HG02588 (cell line): ENCODE results near the gene SDSL.

Experiments
- ATAC-seq: cut with Tn5 transposase; IDR thresholded peaks from one replicate; pipeline ENCODE4 v1.9.1; 2021; ENCODE audit warnings: mild to moderate bottlenecking, moderate library complexity; ENCODE audit not compliant: unreplicated experiment

Gene SDSL, protein sequence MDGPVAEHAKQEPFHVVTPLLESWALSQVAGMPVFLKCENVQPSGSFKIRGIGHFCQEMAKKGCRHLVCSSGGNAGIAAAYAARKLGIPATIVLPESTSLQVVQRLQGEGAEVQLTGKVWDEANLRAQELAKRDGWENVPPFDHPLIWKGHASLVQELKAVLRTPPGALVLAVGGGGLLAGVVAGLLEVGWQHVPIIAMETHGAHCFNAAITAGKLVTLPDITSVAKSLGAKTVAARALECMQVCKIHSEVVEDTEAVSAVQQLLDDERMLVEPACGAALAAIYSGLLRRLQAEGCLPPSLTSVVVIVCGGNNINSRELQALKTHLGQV

DNA sequence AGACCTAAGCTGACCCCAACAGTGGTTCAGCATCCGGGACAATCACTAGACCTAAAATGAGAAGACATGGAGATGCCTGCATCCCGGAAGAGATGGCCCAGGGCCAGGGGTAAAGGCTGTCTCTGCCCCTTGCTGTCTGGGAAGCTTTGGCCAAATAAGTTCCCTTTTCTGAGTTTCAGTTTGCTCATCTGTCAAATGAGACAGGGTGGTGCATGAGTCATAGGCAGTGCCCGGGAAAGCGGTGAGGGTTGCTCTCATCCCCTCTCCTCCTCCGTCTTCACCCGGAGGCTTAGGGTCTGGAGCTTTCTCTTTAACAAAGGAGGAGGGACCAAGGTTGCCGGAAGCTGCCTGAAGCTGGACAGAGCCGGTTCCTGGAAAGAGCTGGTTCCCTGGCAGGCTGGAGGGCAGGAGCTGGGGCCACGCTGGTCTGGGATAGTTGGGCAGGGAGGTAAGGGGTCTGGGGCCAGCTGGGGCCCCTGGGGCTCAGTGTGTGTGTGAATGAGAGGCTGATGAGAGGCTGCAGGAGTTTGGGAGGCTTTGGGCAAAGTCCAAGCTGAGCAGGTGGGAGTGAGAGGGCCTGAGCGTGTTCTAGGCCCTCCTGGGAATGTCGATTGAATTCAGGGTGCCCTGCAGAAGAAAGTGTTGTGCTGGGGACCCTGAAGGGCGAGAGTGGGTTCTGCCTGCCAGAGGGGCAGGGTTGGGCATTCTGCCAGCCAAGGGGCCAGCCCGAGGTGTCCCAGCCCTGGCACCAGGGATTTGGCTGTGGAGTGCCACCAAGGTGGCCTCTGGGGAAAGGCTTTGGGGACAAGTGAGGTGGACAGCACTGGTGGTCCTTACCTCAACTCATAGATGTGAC, at the start of gene SDSL:
Gene SDSL (plus strand): TSS at position 351 of the 856 bp plus-strand sequence. CDS start 5,603 bp downstream, outside the sequence.
- peak; percentile 88 for ATAC-seq

DNA sequence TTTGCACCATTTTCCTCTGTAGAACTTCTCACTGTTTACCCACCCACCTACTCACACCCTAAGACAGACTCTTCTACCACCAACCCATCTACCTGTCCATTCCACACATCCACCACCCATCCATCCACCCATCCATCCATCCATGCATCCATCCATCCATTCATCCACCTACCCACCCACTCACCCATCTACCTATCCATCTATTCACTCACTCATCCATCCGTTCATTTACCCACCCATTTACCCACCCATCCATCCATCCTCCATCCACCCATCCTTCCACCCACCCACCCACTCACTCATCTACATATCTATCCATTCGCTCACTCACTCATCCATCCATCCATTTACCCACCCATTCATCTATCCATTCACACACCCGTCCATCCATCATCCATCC, 48.7 kb upstream of the SDSL start:
- no peak for ATAC-seq

DNA sequence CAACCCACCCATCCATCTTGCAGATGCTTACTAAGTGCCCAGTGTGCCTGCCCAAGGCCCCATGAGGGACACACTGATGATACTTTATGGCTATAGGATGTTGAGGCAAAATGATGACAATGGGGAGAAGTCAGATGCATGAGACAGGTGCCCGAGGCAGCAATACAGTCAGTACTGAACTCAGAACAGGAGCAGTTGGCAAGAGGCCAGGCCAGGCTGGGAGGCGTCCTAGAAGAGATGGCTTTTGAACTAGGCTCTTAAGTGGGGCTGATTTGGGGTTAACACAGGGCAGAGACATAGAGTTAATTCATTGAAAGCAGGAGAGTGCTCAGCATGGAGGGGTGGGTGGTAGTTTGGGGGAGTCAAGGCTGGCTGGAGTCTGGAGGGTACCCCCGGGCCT, 48.2 kb upstream of the SDSL start:
- ATAC-seq, result no peak

DNA sequence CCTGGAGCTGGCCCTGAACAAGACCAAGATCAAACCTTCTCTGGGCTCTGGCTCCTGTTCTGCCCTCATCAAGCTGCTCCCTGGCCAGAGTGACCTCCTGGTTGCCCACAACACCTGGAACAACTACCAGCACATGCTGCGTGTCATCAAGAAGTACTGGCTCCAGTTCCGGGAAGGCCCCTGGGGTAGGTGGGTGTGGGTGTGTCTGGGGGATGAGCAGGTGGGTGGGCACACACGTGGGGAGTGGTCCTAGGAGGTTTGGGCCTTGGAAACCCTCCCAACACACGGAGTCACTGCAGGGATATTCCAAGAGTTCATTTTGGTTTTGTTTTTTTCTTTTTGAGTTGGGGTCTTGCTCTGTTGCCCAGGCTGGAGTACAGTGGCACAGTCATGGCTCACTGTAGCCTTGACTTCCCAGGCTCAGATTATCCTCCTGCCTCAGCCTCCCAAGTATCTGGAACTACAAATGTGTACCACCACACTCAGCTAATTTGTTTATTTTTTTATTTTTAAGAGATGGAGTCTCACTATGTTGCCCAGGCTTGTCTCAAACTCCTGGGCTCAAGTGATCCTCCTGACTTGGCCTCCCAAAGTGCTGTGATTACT, 47.3 kb upstream of the SDSL start:
- no peak for ATAC-seq

DNA sequence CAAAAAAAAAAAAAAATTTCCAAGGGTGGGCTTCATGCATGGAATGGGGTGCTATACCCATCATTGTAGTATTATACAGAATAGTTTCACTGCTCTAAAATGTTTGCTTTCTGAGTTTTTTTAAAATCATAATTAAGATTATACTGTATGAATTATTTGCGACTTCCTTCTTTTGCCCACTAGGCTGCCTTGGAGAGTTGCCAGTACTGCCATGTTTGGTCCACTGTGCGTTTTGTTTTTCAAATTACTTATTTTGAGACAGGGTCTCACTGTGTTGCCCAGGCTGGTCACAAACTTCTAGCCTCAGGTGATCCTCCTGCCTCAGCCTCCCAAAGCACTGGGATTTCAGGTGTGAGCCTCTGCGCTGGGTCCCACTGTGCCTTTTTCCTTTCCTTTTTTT, 43.9 kb upstream of the SDSL start:
- ATAC-seq, result no peak

DNA sequence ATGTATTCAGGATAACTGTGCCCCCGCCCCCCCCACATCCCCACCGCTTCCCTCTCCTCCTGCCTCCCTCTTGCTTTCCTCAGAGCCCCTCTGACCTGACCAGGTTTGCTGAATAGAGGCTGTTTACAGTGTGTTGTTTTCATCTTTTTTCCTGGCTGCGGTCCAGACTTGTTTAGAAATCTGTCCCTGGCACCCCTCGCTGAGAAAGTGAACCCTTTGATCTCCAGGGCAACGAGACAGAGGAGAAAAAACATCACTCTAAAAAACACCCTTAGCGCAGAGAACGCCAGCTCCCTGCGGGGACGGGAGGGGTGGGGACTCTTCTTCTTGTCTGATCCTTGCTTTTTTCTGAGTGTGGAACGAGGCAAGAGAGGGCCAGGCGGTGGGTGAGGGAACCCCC, 41.0 kb upstream of the SDSL start:
- ATAC-seq, result no peak

DNA sequence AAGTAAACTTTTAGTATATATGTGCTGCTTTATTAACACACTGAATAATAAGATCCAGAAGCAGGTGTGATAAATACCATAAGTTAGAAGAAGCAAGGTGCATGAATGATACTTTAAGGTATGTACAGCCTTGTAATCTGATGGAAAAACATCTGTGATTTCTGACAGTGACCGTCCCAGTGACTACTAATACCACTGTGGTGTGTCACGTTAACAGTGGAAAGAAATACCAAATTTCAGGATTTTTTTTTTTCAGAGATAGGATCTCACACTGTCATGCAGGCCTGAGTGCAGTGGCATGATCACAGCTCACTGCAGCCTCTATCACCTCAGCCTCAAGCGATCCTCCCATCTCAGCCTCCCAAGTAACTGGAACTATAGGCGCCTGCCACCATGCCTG, 40.0 kb upstream of the SDSL start:
- ATAC-seq, result no peak

DNA sequence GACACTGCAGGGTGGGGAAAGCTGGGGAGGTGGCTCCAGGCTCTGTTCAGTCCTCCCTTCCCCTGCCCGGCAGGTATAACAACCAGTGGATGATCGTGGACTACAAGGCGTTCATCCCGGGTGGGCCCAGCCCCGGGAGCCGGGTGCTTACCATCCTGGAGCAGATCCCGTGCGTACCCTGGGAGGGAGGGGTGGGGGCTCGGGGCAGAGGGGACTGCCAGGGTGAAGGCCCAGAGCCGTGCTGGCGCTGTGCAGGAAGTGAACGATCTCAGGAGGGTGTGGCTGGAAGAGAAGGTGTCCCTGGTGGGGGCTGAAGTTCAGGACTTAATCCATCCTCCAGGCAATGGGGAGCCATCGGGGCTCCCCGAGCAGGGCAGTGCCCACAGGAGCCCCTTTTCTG, 37.4 kb upstream of the SDSL start:
- ATAC-seq, result no peak

DNA sequence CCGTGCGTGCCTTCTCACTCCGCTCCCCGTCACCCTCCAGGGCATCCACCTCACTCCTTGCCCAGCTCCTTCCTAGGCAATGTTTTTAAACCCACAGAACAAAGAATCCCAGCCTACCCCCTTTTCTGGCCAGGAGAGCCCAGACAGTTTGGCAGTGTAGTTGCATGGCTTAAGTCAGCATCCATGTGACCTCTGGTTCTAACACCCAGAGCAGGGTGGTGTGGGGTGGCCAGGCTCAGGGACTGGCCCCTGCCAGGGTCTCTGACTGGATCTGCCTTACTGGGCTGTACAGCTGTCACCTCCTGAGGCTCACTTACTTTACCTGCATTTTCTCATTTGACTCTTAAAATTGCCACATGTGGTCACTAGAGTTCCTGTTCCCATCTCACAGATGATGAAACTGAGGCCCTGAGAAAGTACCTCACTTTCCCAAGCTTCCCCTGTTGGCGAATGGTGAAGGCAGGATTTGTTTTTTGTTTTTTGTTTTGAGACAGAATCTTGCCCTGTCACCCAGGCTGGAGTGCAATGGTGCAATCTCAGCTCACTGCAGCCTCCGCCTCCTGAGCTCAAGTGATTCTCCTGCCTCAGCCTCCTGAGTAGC, 36.8 kb upstream of the SDSL start:
- no peak for ATAC-seq

DNA sequence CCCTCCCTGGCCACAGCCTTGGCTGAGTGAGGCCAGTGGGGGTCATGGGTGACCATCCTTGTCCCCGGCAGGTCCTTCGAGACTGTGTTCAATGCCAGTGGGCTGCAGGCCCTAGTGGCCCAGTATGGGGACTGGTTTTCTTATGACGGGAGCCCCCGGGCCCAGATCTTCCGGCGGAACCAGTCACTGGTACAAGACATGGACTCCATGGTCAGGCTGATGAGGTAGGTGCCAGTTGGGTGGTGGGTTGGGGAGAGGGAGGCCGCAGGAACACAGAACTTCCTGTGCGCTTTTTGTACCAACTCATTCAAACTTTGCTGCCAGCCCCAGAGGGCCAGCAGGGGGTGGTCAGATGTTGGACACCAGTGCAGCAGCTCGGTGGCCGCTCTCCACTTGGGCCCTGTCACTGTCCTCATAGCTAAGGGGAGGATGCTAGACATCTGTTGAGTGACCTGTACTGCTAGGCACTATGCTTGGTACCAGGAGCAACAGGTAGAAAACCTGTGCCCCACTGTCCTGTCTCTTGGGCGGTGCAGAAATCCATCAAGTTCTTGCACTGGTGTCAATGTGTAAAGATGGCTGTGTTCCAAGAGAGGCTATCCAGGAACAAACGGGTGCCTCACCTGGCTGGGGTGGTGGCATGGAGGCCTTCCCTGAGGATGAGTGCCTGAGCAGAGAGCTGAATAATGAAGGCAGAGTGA, 35.2 kb upstream of the SDSL start:
- no peak for ATAC-seq

DNA sequence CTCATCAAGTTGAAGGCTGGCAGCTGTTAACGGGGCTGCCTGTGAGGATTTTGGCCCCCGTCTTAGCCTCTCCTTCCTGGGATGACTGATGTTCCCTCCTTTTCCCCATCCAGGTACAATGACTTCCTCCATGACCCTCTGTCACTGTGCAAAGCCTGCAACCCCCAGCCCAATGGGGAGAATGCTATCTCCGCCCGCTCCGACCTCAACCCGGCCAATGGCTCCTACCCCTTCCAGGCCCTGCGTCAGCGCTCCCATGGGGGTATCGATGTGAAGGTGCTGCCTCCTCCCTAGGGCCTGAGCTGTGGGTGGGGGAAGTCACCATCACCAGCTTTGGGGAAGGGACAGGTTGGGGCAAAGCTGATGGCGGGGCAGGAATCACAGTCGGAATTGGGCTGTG, 34.5 kb upstream of the SDSL start:
- no peak for ATAC-seq

DNA sequence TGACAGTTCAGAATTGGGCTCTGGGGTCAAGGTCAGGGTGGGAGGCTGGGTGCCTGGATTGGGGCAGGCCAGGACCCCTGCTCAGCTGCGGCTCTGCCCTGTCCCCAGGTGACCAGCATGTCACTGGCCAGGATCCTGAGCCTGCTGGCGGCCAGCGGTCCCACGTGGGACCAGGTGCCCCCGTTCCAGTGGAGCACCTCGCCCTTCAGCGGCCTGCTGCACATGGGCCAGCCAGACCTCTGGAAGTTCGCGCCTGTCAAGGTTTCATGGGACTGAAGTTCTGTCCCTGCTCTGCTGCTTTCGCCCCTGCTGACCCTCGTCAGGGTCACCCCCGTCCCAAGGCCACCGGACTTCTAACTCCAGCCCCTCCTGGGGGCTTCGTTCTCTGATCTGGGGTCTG, 33.8 kb upstream of the SDSL start:
- no peak for ATAC-seq

DNA sequence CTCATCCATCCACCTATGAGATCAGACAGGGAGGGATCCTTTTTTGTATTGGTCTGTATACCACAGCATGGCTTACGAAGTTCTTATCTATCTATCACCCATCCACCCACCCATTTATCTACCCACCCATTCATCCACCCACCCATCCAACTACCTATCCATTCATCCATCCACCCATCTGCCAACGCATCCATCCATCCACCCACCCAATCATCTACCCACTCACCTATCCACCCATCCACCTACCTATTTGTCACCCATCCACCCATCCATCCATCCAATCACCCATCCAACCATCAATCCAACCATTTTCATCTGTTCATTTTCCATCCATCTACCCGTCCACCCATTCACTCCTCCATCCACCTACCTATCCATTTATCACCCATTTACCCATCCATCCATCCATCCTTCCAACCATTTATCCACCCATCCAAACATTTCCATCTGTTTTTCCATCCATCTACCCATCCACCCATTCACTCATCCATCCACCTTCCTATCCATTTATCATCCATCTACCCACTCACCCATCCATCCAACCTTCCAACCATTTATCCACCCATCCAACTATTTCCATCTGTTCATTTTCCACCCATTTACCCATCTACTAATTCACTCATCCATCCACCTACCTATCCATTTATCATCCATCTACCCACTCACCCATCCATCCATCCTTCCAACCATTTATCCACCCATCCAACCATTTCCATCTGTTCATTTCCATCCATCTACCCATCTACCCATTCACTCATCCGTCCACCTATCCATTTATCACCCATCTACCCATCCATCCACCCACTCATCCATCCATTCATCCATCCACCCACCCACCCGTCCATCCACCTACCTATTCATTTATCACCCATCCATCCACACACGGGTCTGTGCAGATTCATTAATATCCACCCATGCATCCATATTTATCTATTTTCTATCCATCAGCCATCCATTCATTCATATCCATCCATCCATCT, 31.8 kb upstream of the SDSL start:
- ATAC-seq, result no peak

DNA sequence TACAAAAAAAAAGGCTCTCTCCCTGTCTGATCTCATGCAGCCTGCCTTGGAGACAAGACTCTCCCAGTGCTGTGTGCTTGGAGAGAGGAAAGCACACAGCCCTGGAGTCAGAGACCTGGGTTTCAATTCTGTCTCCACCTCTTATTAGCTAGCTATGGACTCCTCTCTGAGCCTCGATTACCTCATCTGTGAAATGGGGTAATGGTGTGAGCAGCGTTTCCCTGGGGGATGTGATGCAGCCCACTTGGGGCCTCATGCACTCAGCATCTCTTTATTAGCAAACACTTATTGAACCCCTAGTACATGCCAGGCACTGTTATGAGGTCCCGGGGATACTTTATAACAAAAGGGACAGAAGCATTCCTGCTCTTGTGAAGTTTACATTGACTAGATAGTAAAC, 31.0 kb upstream of the SDSL start:
- no peak for ATAC-seq

DNA sequence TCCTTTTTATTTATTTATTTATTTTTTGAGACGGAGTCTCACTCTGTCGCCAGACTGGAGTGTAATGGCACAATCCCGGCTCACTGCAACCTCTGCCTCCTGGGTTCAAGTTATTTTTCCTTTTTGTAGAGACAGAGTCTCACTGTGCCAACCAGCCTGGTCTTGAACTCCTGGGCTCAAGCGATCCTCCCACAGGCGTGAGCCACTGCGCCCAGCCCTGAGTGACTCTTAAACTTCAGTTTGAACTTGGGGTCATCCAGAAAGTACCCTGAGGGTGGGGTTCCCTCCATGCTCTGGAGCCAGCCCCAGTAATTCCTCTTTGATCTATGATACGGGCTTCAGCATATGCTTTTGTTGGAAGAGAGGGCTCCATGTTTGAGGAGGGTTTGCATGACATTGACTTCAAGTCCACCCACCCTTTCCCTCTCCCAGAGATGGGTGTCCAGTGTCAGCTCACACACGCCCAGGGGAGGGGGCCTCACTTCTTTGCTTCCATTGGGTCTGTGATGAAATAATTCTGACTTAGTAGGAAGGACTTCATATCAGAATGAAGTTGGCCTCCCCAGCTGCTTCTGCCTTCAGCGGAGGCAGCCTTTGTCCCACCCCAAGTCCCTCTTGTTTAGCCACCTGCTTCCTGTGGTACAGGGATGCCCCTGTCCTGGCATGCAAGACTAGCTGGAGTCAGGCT, 30.4 kb upstream of the SDSL start:
- ATAC-seq, result no peak

DNA sequence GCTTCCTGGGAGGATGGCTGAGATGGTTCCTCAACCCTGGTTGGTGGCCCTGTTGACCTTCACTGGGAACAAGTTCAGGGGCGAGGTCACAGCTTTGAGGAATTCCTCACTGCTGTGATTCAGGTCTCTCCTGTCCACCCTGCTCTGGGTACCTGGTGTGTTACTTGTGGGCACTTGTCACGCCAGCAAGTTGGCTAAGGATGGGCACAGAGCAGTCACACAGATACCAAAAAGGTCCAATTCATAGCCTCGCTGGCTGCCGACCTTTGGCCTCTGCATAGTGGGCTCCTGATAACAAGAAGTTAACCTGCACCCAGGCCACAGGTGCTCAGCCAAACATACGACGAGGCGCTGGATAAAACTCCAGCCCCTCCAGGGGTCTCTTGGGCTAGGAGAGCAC, 29.7 kb upstream of the SDSL start:
- no peak for ATAC-seq

DNA sequence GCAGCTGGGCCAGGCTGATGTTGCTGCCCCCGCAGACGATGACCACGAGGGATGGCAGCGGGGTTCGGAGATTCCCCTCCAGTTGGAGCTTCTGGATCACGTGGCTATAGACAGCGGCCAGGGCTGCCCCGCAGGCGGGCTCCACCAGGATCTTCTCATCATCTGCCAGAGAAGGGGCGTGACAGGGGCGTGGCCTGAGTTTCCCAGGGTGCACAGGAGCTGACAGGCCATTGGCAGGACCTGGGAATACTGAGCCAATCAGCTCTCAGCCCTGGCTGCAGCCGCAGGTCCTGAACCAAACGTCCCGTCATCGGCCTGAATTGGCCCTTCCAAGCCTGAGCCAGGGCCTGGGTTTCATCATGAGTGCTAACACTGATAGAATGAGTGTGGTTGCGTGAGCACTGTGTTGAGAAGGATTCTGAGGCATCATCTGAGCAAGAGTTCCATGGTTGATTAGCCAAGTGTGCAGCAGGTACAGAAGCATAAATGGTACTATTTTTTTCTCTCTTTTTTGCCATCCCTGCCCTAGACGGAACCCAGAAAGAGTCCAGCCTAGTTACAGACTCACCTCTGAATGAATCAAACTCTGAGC, 29.1 kb upstream of the SDSL start:
- ATAC-seq, result no peak

DNA sequence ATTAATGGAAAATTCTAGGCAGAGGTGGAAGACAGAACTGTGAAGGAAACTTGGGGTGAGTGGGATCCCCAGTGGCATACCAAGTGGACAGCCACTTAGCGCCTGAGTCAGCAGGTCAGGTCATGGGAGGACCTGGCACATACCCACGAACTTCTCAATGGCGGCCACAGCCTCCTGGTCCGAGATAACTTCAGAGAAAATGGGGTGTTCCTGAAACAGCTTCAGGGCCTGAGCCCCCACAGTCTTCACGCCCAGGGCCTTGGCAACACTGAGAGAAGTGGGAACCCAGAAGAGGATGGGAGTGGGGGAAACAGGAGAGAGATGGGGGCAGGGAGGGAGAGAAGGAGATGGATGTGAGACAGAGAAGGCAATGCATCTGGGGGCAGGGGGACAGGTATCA, 28.4 kb upstream of the SDSL start:
- ATAC-seq, result no peak

DNA sequence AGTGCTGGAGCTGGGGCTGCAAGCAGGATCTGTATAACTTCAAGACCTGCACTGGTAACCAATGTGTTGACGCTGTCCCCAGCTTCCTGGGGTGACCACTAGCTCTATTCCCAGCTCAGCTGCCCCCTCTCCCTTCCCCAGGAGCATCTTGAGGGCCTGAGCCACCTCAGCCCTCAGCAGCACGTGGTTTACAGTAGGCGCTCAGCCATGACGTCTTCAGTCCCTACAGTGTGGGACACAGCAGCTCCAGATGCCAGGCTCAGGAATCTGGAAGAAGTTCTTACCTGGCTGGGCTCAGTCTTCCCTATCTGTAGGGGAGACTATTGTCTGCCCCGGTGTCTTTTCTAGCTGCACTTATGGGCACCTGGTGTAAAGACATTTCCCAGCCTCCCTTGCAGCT, 27.1 kb upstream of the SDSL start:
- ATAC-seq, result no peak
